HUES48 (cell line): ENCODE results near the gene HRC.
"Not testable (repeated sequence)": the region's sequence is repeated elsewhere in the genome, so short reads cannot be mapped to it uniquely, and the experiment has no call there.

Experiments
- H3K27ac ChIP-seq: one replicate; pipeline ENCODE4 v1.7.0; 2013; ENCODE audit warnings: low read depth, low read length, inconsistent platforms
- H3K27me3 ChIP-seq: 2 replicates; pipeline ENCODE4 v1.6.1; 2013; ENCODE audit warnings: mild to moderate bottlenecking, low read length; ENCODE audit not compliant: control insufficient read depth, insufficient read depth
- H3K36me3 ChIP-seq: 2 replicates; pipeline ENCODE4 v1.6.1; 2013; ENCODE audit warnings: low read length; ENCODE audit not compliant: control insufficient read depth, insufficient read depth
- H3K4me1 ChIP-seq: 2 replicates; pipeline ENCODE4 v1.6.1; 2013; ENCODE audit warnings: mild to moderate bottlenecking, low read length; ENCODE audit not compliant: control insufficient read depth, insufficient read depth
- H3K4me3 ChIP-seq: 2 replicates; pipeline ENCODE4 v1.5.1; 2013; ENCODE audit warnings: mild to moderate bottlenecking, low read depth, low read length
- H3K9ac ChIP-seq: 2 replicates; pipeline ENCODE4 v1.6.1; 2013; ENCODE audit warnings: mild to moderate bottlenecking, low read depth, low read length, moderate library complexity
- H3K9me3 ChIP-seq: 2 replicates; pipeline ENCODE4 v1.6.1; 2013; ENCODE audit warnings: low read length; ENCODE audit not compliant: control insufficient read depth, insufficient read depth

HRC gene

GRCh38 chr19:49148784-49149651 is 6.2 kb downstream of the HRC start:
- peak overlapping the region; percentile 87 for H3K27ac ChIP-seq
- H3K9me3 ChIP-seq = no peaks in the 10 kb centered on the region
- H3K4me1 ChIP-seq = peaks cover 14% of the 10 kb centered on the region
- peak overlapping the region; percentile 33; the same call in 1 of the 2 replicates for H3K9ac ChIP-seq
- H3K36me3 ChIP-seq = no peaks in the 10 kb centered on the region; the same call in 1 of the 2 replicates
- H3K27me3 ChIP-seq = peaks cover 13% of the 10 kb centered on the region
- peak overlapping the region; percentile 95 for H3K4me3 ChIP-seq

- H3K27me3 ChIP-seq = peaks cover 5% of the 10 kb centered on the region; the same call in 1 of the 2 replicates
- H3K4me1 ChIP-seq = peaks cover 14% of the 10 kb centered on the region
- no peak overlapping the region for H3K9ac ChIP-seq
- no peaks in the 10 kb centered on the region; the same call in 1 of the 2 replicates for H3K36me3 ChIP-seq
- H3K9me3 ChIP-seq = no peaks in the 10 kb centered on the region
- peak overlapping the region; percentile 95 for H3K4me3 ChIP-seq
- no peak overlapping the region for H3K27ac ChIP-seq
Measured at GRCh38 chr19:49148044-49148682, 7.0 kb downstream of the HRC start.

GRCh38 chr19:49146408-49146770 is 8.8 kb downstream of the HRC start:
- Histone ChIP-seq H3K27ac (peak overlapping the region; percentile 46), H3K4me3 (peak overlapping the region; percentile 57), H3K4me1 (peaks cover 15% of the 10 kb centered on the region)
- H3K36me3 ChIP-seq, H3K27me3 ChIP-seq, H3K9ac ChIP-seq, H3K9me3 ChIP-seq: not testable (repeated sequence)

GRCh38 chr19:49145573-49146407 is 9.4 kb downstream of the HRC start:
- no peaks in the 10 kb centered on the region for H3K9me3 ChIP-seq
- H3K27me3 ChIP-seq = no peaks in the 10 kb centered on the region
- no peak overlapping the region for H3K9ac ChIP-seq
- peak overlapping the region; percentile 57 for H3K4me3 ChIP-seq
- H3K27ac ChIP-seq = peak overlapping the region; percentile 46
- no peaks in the 10 kb centered on the region; the same call in 1 of the 2 replicates for H3K36me3 ChIP-seq
- peaks cover 11% of the 10 kb centered on the region for H3K4me1 ChIP-seq

- Histone ChIP-seq H3K4me1 (peaks cover 9% of the 10 kb centered on the region), H3K36me3 (no peaks in the 10 kb centered on the region; the same call in 1 of the 2 replicates), H3K27me3 (no peaks in the 10 kb centered on the region), H3K9me3 (no peaks in the 10 kb centered on the region), H3K4me3 (peak overlapping the region; percentile 73), H3K27ac (no peak overlapping the region), H3K9ac (no peak overlapping the region)
Measured at GRCh38 chr19:49142866-49143335, 12.3 kb downstream of the HRC start.

GRCh38 chr19:49141352-49141751 is 13.8 kb downstream of the HRC start:
- Histone ChIP-seq H3K36me3 (peaks cover 6% of the 10 kb centered on the region), H3K9me3 (no peaks in the 10 kb centered on the region), H3K4me3 (no peak overlapping the region), H3K4me1 (peaks cover 6% of the 10 kb centered on the region), H3K27ac (no peak overlapping the region), H3K27me3 (no peaks in the 10 kb centered on the region), H3K9ac (no peak overlapping the region)

GRCh38 chr19:49140951-49141350 is 14.2 kb downstream of the HRC start:
- Histone ChIP-seq H3K36me3 (peaks cover 7% of the 10 kb centered on the region), H3K4me3 (no peak overlapping the region), H3K4me1 (peaks cover 6% of the 10 kb centered on the region), H3K9me3 (no peaks in the 10 kb centered on the region), H3K27ac (no peak overlapping the region), H3K9ac (no peak overlapping the region), H3K27me3 (no peaks in the 10 kb centered on the region)

GRCh38 chr19:49136771-49137171 is 18.4 kb downstream of the HRC start:
- Histone ChIP-seq H3K27me3 (no peaks in the 10 kb centered on the region), H3K27ac (no peak overlapping the region), H3K4me3 (no peak overlapping the region), H3K9ac (no peak overlapping the region), H3K9me3 (no peaks in the 10 kb centered on the region), H3K4me1 (peaks cover 9% of the 10 kb centered on the region), H3K36me3 (peaks cover 18% of the 10 kb centered on the region)

- Histone ChIP-seq H3K9me3 (no peaks in the 10 kb centered on the region), H3K27me3 (no peaks in the 10 kb centered on the region), H3K9ac (no peak overlapping the region), H3K4me1 (peaks cover 9% of the 10 kb centered on the region), H3K27ac (no peak overlapping the region), H3K36me3 (peaks cover 18% of the 10 kb centered on the region), H3K4me3 (no peak overlapping the region)
Measured at GRCh38 chr19:49135686-49136085, 19.5 kb downstream of the HRC start.

GRCh38 chr19:49133621-49134454 is 21.4 kb downstream of the HRC start:
- no peaks in the 10 kb centered on the region for H3K9me3 ChIP-seq
- H3K27me3 ChIP-seq = no peaks in the 10 kb centered on the region
- no peak overlapping the region for H3K27ac ChIP-seq
- peaks cover 5% of the 10 kb centered on the region; the same call in 1 of the 2 replicates for H3K4me1 ChIP-seq
- no peak overlapping the region for H3K9ac ChIP-seq
- peaks cover 18% of the 10 kb centered on the region for H3K36me3 ChIP-seq
- peak overlapping the region; percentile 44 for H3K4me3 ChIP-seq
